H9 (cell line): ENCODE measurements around the gene TNPO2. TPM values are rescaled to one million over a fixed set of nuclear protein-coding genes. Genes with fewer than 3 reads are reported as not detected.

Experiments
- DNase-seq: peaks from one replicate; pipeline ENCODE4 v3.0.0-alpha.2; 2017
- H2AFZ ChIP-seq: one replicate; pipeline ENCODE4 v1.6.1; 2013; ENCODE audit warnings: mild to moderate bottlenecking, low read length, control low read depth, moderate library complexity
- H2AK5ac ChIP-seq: 2 replicates; pipeline ENCODE4 v1.6.1; 2013; ENCODE audit warnings: low read length, control low read depth, mixed read lengths; ENCODE audit not compliant: insufficient read length
- H2BK120ac ChIP-seq: one replicate; pipeline ENCODE4 v1.6.1; 2013; ENCODE audit warnings: low read depth, mild to moderate bottlenecking, low read length, control low read depth, inconsistent platforms; ENCODE audit not compliant: poor library complexity, severe bottlenecking
- H2BK12ac ChIP-seq: 2 replicates; pipeline ENCODE4 v1.6.1; 2013; ENCODE audit warnings: low read length, control low read depth, mixed read lengths, low read depth; ENCODE audit not compliant: insufficient read length
- H2BK15ac ChIP-seq: 2 replicates; pipeline ENCODE4 v1.6.1; 2013; ENCODE audit warnings: low read depth, low read length, control low read depth
- H2BK20ac ChIP-seq: one replicate; pipeline ENCODE4 v1.6.1; 2013; ENCODE audit warnings: low read depth, mild to moderate bottlenecking, low read length, control low read depth, inconsistent platforms; ENCODE audit not compliant: poor library complexity, severe bottlenecking
- H2BK5ac ChIP-seq: 2 replicates; pipeline ENCODE4 v1.6.1; 2013; ENCODE audit warnings: low read length, control low read depth, mixed read lengths; ENCODE audit not compliant: insufficient read length
- H3K14ac ChIP-seq: 2 replicates; pipeline ENCODE4 v1.6.1; 2013; ENCODE audit warnings: low read length, control low read depth; ENCODE audit not compliant: insufficient read depth
- H3K18ac ChIP-seq: 2 replicates; pipeline ENCODE4 v1.6.1; 2013; ENCODE audit warnings: low read depth, mild to moderate bottlenecking, mixed read lengths, low read length, control low read depth; ENCODE audit not compliant: insufficient read length
- H3K23ac ChIP-seq: 2 replicates; pipeline ENCODE4 v1.6.1; 2013; ENCODE audit warnings: low read length, control low read depth, mixed read lengths, low read depth; ENCODE audit not compliant: insufficient read length
- H3K23me2 ChIP-seq: 2 replicates; pipeline ENCODE4 v1.6.1; 2013; ENCODE audit warnings: low read depth, mild to moderate bottlenecking, mixed read lengths, low read length, control low read depth; ENCODE audit not compliant: insufficient read length, poor library complexity, severe bottlenecking
- H3K27ac ChIP-seq: 2 replicates; pipeline ENCODE4 v1.5.1; 2013; ENCODE audit warnings: low read length, control low read depth, mixed read lengths, low read depth; ENCODE audit not compliant: insufficient read length
- H3K27me3 ChIP-seq: 2 replicates; pipeline ENCODE4 v1.6.1; 2013; ENCODE audit warnings: low read length, control low read depth, inconsistent platforms; ENCODE audit not compliant: insufficient read depth
- H3K4ac ChIP-seq: 2 replicates; pipeline ENCODE4 v1.6.1; 2013; ENCODE audit warnings: low read depth, mild to moderate bottlenecking, control low read depth, inconsistent platforms, low read length, moderate library complexity
- H3K4me1 ChIP-seq: 2 replicates; pipeline ENCODE4 v1.6.1; 2013; ENCODE audit warnings: low read length, control low read depth, inconsistent platforms; ENCODE audit not compliant: insufficient read depth
- H3K4me2 ChIP-seq: 2 replicates; pipeline ENCODE4 v1.6.1; 2013; ENCODE audit warnings: low read length, control low read depth, mixed read lengths; ENCODE audit not compliant: insufficient read length, insufficient read depth
- H3K56ac ChIP-seq: 2 replicates; pipeline ENCODE4 v1.6.1; 2013; ENCODE audit warnings: low read depth, mild to moderate bottlenecking, mixed read lengths, low read length, control low read depth; ENCODE audit not compliant: insufficient read length
- H3K79me1 ChIP-seq: 2 replicates; pipeline ENCODE4 v1.6.1; 2013; ENCODE audit warnings: low read depth, mild to moderate bottlenecking, moderate library complexity, low read length, control low read depth, inconsistent platforms; ENCODE audit not compliant: insufficient read depth, poor library complexity, severe bottlenecking
- H3K79me2 ChIP-seq: 2 replicates; pipeline ENCODE4 v1.6.1; 2013; ENCODE audit warnings: low read length, control low read depth, inconsistent platforms; ENCODE audit not compliant: insufficient read depth
- H3K9ac ChIP-seq: 2 replicates; pipeline ENCODE4 v1.6.1; 2013; ENCODE audit warnings: low read length, control low read depth, mixed read lengths; ENCODE audit not compliant: insufficient read length; ENCODE audit errors: extremely low read depth
- H3K9me3 ChIP-seq: one replicate; pipeline ENCODE4 v1.6.1; 2013; ENCODE audit warnings: low read depth, low read length, inconsistent platforms; ENCODE audit not compliant: control insufficient read depth
- H3T11ph ChIP-seq: one replicate; pipeline ENCODE4 v1.6.1; 2013; ENCODE audit warnings: mild to moderate bottlenecking, low read length, control low read depth, inconsistent platforms
- H4K20me1 ChIP-seq: one replicate; pipeline ENCODE4 v1.6.1; 2013; ENCODE audit not compliant: control insufficient read depth, insufficient read length, insufficient read depth
- H4K5ac ChIP-seq: 2 replicates; pipeline ENCODE4 v1.6.1; 2013; ENCODE audit warnings: low read depth, mild to moderate bottlenecking, mixed read lengths, low read length, control low read depth; ENCODE audit not compliant: insufficient read length
- H4K8ac ChIP-seq: replicated peaks from 2 replicates; pipeline ENCODE4 v1.6.1; 2013; ENCODE audit warnings: low read length, control low read depth, mixed read lengths, low read depth; ENCODE audit not compliant: insufficient read length
- H4K91ac ChIP-seq: 2 replicates; pipeline ENCODE4 v1.6.1; 2013; ENCODE audit warnings: low read depth, mild to moderate bottlenecking, moderate library complexity, mixed read lengths, low read length, control low read depth; ENCODE audit not compliant: insufficient read length
- H3K27ac Mint-ChIP-seq, 3 experiments: 2 replicates in 2 of 3; 3 replicates in 1 of 3; pipeline ENCODE4 v1.8.0; 2020 to 2021; ENCODE audit warnings: mixed read lengths in 3 of 3, mild to moderate bottlenecking in 1 of 3, moderate library complexity in 1 of 3
- H3K27me3 Mint-ChIP-seq: 2 replicates; pipeline ENCODE4 v1.8.0; 2021; ENCODE audit warnings: low read depth, mild to moderate bottlenecking, moderate library complexity, mixed read lengths
- H3K36me3 Mint-ChIP-seq, 3 experiments: 2 replicates in 2 of 3; 3 replicates in 1 of 3; pipeline ENCODE4 v1.8.0; 2020 to 2021; ENCODE audit warnings: low read depth in 3 of 3, mixed read lengths in 3 of 3; ENCODE audit not compliant: insufficient read depth in 1 of 3
- H3K4me1 Mint-ChIP-seq, 2 experiments: 2 replicates each; pipeline ENCODE4 v1.8.0; 2020; ENCODE audit warnings: mixed read lengths in 2 of 2
- H3K4me3 Mint-ChIP-seq, 2 experiments: 2 replicates in 1 of 2; 3 replicates in 1 of 2; pipeline ENCODE4 v1.8.0; 2020 to 2021; ENCODE audit warnings: mild to moderate bottlenecking in 2 of 2, mixed read lengths in 2 of 2, moderate library complexity in 1 of 2
- H3K9me3 Mint-ChIP-seq, 2 experiments: 2 replicates in 1 of 2; 3 replicates in 1 of 2; pipeline ENCODE4 v1.8.0; 2020; ENCODE audit warnings: mild to moderate bottlenecking in 2 of 2, mixed read lengths in 2 of 2, moderate library complexity in 1 of 2
- CTCF ChIP-seq: fragments of 200-600 bp; sonication (generic); conservative IDR thresholded peaks from 3 replicates; pipeline ENCODE4 v1.8.0; 2021; ENCODE audit warnings: antibody characterized with exemption, mild to moderate bottlenecking
- WGBS: extraction: QIAGEN DNeasy Blood & Tissue Kit; methylation state at CpG from one replicate; pipeline ENCODE4 v1.1.7; 2013; ENCODE audit warnings: missing lambda C conversion rate, low lambda C conversion rate, mixed read lengths; ENCODE audit not compliant: insufficient read length; ENCODE audit errors: extremely low coverage; 5-methylcytosine and 5-hydroxymethylcytosine counted together
- total RNA-seq: library from RNA; stranded (reverse); gene quantifications from 2 replicates; pipeline ENCODE4 v1.2.1, GENCODE V29; 2021

The TNPO2 gene
- total RNA-seq, 1 experiment from 2014 or later: 159 TPM

DNA sequence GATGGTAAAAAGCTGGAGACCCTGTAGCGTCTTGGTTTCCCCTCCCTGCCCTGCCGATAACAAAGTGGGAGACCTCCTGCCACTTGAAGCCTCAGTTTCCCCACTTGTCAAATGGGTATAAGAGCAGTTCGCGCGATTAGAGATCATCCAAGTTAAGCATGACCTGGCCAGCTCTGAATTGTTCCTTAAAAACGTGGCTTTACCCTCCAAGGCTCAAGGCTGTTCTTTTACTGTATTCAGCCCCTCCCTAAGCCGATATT lies 421 bp downstream of the TNPO2 start:
- H3K56ac ChIP-seq: peak overlapping the region; percentile 31
- no peak overlapping the region for H4K91ac ChIP-seq
- H2AK5ac ChIP-seq: no peak overlapping the region
- H3K27me3 ChIP-seq: no peaks in the 10 kb centered on the region
- peak overlapping the region; percentile 96 for H3K4me2 ChIP-seq
- Mint-ChIP-seq H3K4me1 (peaks cover 15 to 26% of the 10 kb centered on the region in 2 experiments), H3K27ac (peak overlapping the region; percentile 93 to 99 (median 97)), H3K4me3 (peak overlapping the region; percentile 97 to 98), H3K27me3 (no peaks in the 10 kb centered on the region), H3K36me3 (peaks cover 24 to 38% (median 25%) of the 10 kb centered on the region in 3 experiments; a peak in 6 of 7 replicates), H3K9me3 (no peaks in the 10 kb centered on the region)
- peaks cover 22% of the 10 kb centered on the region for H3K23me2 ChIP-seq
- DNase-seq: no peak
- peaks cover 7% of the 10 kb centered on the region for H3K79me1 ChIP-seq
- H2BK120ac ChIP-seq: no peak overlapping the region
- peak overlapping the region; percentile 43 for H3K18ac ChIP-seq
- H3K27ac ChIP-seq: peak overlapping the region; percentile 30
- no peaks in the 10 kb centered on the region for H3K4me1 ChIP-seq
- no peaks in the 10 kb centered on the region for H4K20me1 ChIP-seq
- H2BK15ac ChIP-seq: no peak overlapping the region
- H2BK5ac ChIP-seq: no peak overlapping the region
- H2AFZ ChIP-seq: no peak overlapping the region
- no peak overlapping the region for H3T11ph ChIP-seq
- H2BK12ac ChIP-seq: no peak overlapping the region
- H4K5ac ChIP-seq: peak overlapping the region; percentile 19
- H3K9me3 ChIP-seq: no peaks in the 10 kb centered on the region
- WGBS: no CpG with 5 or more reads among the region's 7 CpGs
- no peak overlapping the region for H2BK20ac ChIP-seq
- peaks cover 26% of the 10 kb centered on the region; the same call in 1 of the 2 replicates for H3K79me2 ChIP-seq
- no peak overlapping the region for H3K23ac ChIP-seq
- no peak overlapping the region for H4K8ac ChIP-seq
- no peak overlapping the region; the same call in 1 of the 2 replicates for H3K4ac ChIP-seq
- TF ChIP-seq CTCF: no peak
- peak overlapping the region; percentile 54; the same call in 1 of the 2 replicates for H3K14ac ChIP-seq
- peak overlapping the region; percentile 97 for H3K9ac ChIP-seq
